Epidermal melanocyte (primary cell): ENCODE measurements around the gene HDAC8.

ENCODE experiments used
- DNase-seq: peaks from one replicate; pipeline ENCODE4 v3.0.0; 2011; ENCODE audit warnings: low spot score; ENCODE audit not compliant: insufficient read length

The HDAC8 gene

DNA sequence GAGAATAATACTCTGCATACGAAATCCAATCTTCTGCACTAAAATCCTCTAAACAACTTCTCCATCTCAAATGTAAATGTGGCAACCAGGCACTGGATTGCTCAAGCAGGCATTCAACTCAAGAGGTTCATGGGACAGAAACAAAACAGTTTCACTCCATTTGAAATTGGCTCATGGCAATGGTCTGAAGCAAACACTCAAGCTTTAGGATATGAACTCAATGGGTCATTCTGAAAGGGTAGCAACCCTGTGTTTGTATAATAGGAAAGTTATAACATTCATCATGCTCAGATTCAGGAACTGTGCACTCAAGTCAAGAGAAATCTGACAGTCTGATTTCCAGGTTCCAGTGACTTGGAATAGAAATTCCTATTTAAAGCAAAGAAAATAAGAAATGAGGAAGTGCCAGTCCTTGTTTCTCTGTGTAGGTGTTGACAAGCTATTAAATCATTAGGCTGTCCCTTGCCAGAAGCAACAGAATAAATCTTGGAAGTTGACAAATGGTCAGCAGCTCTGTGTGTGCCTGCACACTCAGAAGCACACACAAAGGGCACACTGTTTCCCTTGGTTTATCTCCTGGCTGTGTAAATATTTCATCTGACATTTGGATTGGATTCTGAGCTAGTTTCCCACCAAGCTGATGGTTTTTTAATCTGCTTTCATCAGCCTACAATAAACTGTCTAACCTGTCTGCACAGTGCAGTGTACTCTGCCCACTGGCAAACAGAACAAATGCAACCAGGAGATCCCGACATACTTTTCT is 191.0 kb downstream of the HDAC8 start:
- DNase-seq, result no peak

DNA sequence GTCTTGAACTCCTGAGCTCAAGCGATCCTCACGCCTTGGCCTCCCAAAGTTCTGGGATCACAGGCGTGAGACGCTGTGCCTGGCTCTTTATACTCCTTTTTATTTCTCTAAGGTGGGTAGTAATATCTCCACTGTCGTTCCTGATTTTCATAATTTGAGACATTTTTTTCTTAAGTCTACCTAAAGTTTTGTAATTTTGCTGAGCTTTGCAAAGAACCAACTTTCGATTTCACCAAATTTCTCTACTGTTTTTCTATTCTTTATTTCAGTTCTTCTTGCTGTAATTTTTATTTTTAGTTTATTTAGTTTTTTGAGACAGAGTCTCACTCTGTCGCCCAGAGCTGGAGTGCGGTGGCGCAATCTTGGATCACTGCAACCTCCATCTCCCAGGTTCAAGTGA is 196.5 kb downstream of the HDAC8 start:
- no peak for DNase-seq

- DNase-seq, result no peak
Observed at GRCh38 chrX:72373136-72373535, 199.5 kb downstream of the HDAC8 start.

- DNase-seq, result no peak
Observed at GRCh38 chrX:72372735-72373134, 199.9 kb downstream of the HDAC8 start.

- DNase-seq, result no peak
Observed at GRCh38 chrX:72371405-72371804, 201.2 kb downstream of the HDAC8 start.

DNA sequence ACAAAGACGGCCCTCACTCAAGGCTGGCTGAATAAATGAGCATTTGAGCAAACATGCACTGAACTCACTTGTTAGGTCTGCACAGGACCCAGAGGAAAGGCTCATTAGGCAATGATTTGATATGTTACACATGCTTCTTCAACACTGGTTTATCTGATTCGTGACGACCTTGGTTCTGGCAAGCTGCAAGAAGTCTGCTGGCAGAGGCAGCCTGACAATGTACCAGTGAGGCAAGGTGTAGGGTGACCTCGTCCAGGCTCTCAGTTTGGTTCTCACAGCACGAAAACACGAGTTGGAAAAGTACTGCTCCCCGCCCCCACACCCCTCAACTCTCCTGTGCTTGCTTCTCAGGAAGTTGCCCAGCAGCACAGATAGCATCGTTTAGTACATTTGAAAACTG is 203.8 kb downstream of the HDAC8 start:
- no peak for DNase-seq

DNA sequence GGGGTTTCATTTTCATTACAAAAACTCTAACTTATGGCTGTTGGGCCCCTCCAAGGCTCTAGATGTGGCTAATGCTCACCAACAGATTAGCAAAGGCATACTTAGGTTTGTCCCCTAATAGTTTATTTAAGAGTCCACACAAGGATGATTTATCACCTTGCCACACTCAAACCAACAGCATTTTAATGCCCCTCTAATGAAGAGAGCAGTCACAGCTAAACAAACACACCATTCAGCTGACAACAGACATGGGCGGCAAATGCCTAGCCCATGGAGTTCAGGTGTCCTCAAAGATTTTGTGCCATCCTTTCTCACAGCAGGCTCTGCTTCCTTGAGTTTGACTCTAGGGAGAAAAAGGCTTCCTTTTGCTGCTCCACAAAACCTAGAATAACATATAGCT is 205.1 kb downstream of the HDAC8 start:
- DNase-seq, result no peak

- no peak for DNase-seq
Observed at GRCh38 chrX:72366701-72367454, 205.8 kb downstream of the HDAC8 start.

DNA sequence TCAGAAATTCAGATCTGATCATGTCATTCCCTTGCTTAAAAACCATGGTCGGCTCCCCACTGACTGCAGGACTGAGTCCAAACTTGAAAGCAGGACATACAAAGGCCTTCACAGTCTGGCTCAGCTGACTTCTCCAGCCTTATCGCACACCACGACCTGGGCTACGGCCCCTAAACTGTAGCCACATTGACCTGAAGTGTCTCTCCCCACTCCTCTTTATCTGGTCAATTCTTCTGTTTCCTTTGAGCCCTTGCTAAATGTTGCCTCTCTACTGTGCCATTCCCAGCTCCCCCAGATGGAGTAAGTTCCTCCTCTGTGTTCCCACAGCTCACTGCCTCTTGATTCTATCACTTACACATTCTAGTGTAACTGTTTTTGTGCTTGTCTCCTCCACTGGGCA is 206.5 kb downstream of the HDAC8 start:
- DNase-seq, result no peak

- DNase-seq, result no peak
Observed at GRCh38 chrX:72365126-72365525, 207.5 kb downstream of the HDAC8 start.

DNA sequence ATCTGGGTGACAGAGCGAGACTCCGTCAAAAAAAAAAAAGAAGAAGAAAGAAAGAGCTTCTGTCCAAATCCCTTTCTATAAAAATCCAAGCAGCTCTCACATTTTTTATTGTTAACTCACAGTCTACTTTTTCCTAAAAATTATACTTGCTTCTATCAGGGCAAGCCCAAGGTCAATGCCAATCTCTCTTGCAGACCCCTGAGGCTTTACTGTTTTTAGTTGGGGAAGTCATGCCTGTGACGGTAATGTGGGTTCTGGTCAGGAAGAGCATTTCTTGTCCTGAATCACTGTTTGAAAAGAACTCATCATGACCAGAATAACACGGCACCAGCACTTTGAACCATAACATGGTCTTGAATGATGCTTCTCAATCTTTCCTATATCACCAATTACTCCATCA is 212.3 kb downstream of the HDAC8 start:
- DNase-seq, result no peak

- no peak for DNase-seq
Observed at GRCh38 chrX:72358313-72358712, 214.3 kb downstream of the HDAC8 start.

GRCh38 chrX:72352786-72353185 is 219.9 kb downstream of the HDAC8 start:
- peak; percentile 36 for DNase-seq

GRCh38 chrX:72351606-72352334 is 220.9 kb downstream of the HDAC8 start:
- DNase-seq, result no peak

DNA sequence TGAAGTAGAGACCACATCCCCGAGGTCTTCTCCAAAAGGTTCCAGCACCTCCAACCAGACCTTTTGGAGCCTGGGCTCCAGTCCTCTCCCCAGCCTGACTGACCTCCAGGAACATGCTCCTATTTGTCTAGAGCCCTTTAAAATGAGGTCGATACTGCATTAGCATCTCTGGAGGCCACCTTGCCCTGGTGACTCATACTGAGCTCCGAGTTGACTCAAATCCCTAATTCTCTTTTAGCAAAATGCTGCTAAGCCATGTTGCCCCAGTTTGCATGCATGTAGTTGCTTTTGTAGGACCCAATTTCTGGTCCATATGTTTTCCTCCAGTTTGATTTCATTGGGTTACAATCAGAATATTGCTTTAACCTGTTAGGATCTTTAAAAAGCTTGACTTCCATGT is 223.5 kb downstream of the HDAC8 start:
- no peak for DNase-seq

DNA sequence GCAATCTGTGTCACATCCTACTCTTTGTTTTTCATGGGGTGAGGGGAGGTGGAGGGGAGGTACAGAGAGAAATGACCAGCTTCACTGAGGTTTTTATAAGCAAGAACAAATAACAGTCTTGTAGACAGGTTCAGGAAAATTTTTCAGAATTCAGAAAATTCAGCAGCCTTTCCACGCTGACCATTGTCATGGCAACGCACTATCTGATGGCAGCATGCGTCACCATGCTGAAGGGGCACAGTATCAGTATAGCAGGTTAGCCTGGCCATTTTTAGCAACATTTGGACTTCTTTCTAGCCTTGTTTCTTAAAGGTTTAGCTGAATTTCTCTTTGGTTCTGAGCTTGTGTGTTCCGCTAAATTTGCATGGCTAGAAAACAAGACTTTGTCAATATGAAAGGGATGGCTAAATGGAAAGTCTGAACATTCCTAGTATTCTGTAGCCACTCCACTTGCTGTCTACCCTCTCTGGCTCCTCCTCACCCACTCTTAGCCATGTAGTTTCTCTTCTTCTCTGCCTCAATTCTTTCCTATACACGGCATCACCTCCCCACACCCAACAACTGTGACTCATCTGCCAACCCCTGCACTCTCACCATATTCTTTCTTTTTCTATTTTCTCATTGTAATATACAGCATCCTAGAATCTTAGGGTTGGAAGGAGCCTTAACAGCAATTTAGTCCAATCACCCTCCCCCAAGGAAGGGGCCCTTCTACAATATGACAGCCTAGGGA is 224.2 kb downstream of the HDAC8 start:
- DNase-seq, result no peak

GRCh38 chrX:72347366-72347765 is 225.3 kb downstream of the HDAC8 start:
- no peak for DNase-seq

DNA sequence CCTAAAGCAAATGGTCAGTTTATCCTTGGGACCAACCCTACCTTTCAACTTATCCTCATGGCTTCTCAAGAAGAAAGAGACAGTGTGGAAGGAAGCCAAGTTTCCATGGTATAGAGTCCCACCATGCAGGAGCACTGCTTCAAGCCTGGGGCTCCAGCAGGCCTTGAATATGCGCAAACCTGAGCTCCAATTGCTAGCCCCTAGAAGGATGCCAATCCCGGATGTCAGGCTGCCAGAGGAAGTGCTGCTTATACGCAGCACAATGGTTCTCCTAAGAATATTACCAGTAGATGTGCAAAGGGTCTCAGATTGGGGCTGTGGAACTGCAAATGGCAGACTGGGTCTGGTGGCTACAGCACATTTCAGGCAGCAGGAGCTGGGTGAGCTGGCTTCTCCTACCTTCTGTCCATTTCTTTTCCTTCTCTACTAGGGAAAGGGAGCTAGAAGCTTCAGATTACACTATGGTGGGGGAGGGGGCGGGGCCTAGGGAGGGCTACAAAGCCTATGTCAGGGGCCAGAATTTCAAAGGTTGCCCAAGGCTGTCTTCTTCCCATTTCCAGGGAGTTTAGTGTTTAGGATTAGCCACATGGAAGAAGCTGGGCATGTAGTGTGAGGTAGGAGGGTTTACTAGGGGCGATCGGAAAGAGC is 226.2 kb downstream of the HDAC8 start:
- no peak for DNase-seq

DNA sequence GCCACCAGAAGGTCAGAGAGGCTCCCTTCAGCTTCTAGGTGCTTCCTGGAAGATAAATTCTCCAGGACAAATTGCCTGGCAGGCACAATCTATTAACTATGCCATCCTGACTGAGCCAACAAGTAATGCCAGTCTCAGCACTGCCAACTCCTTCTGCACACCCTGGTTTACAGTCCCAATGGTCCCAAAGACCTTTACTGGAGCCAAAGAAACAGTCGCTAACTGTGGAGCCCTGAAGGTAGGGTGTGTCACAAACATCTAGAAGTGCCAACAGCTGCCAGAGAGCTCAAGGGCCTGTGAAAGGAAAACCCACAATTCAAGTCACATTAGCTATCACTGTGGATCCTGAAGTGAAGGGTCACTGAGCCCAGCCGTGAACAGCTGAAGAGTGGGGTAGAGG is 232.0 kb downstream of the HDAC8 start:
- no peak for DNase-seq

DNA sequence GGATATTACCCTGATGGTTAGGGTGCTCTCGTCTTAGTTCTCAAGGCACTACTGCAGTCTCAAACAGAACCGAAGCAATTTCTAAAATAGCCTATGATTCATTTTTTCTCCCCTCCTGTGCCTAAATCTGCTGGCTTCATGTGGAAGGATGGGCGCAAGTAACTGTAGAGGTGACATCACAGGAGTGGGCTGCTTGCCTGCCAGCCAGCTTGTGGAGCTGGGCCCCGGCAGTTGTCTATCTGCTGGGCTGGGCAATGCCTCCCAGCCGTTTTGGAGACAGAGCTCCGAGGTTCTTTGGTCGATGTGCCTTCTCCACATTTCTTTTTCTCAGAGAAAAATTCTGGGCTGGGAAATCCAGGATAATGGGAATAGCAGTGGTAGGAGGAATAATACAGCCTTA is 232.6 kb downstream of the HDAC8 start:
- DNase-seq, result no peak

GRCh38 chrX:72330131-72330530 is 242.5 kb downstream of the HDAC8 start:
- DNase-seq, result no peak
